RWPE1 (cell line): ENCODE measurements around the gene ADAMTS2.

Experiments
- CTCF ChIA-PET: fragments of 350-600 bp; sonication (Branson Sonifier 250); formaldehyde crosslinking; extraction: SDS; loops from one replicate; lab custom pipeline; 2021; lab: Yijun Ruan, JAX
- POLR2A ChIA-PET: fragments of 400-600 bp; formaldehyde crosslinking; extraction: SDS; loops from one replicate; lab custom pipeline; 2020; ENCODE audit warnings: antibody characterized with exemption; ENCODE audit not compliant: low non-redundant PET; lab: Yijun Ruan, JAX
- DNase-seq: peaks from one replicate; pipeline ENCODE4 v3.0.0; 2012; ENCODE audit warnings: low spot score
- H3K27ac ChIP-seq: fragments of 450-650 bp; 2 replicates; pipeline ENCODE4 v1.5.1; 2017
- CTCF ChIP-seq: fragments of 450-650 bp; conservative IDR thresholded peaks from 2 replicates; pipeline ENCODE4 v1.5.1; 2017; ENCODE audit warnings: low read depth, mild to moderate bottlenecking

ADAMTS2 gene

GRCh38 chr5:179124853-179125788, 220.1 kb downstream of the ADAMTS2 start:
- ChIA-PET CTCF (interaction anchor here (0.7 kb wide), 1 partner anchor 29 kb away, joined by 3 read pairs; no protein-coding TSS in a partner anchor), POLR2A (no interaction called here)
- TF ChIP-seq CTCF = no peak

GRCh38 chr5:179124273-179124852, 220.9 kb downstream of the ADAMTS2 start:
- no peak for DNase-seq
- CTCF ChIA-PET = interaction anchor here (0.7 kb wide), 1 partner anchor 29 kb away, joined by 3 read pairs; no protein-coding TSS in a partner anchor
- no peak for TF ChIP-seq CTCF
- H3K27ac ChIP-seq = no peak overlapping the region
- POLR2A ChIA-PET = no interaction called here

More at GRCh38 chr5:179124853-179125788, 220.1 kb downstream of the ADAMTS2 start:
- DNase-seq = no peak
- H3K27ac ChIP-seq = no peak overlapping the region

- ChIA-PET POLR2A (no interaction called here), CTCF (no interaction called here)
- no peak for DNase-seq
- TF ChIP-seq CTCF = no peak
- no peak overlapping the region for H3K27ac ChIP-seq
Observed at GRCh38 chr5:179123491-179124272, 221.6 kb downstream of the ADAMTS2 start.

- no peak overlapping the region for H3K27ac ChIP-seq
- CTCF ChIA-PET = no interaction called here
- POLR2A ChIA-PET = no interaction called here
- TF ChIP-seq CTCF = no peak
- DNase-seq = no peak
Observed at GRCh38 chr5:179123109-179123426, 222.2 kb downstream of the ADAMTS2 start.

- ChIA-PET POLR2A (no interaction called here), CTCF (no interaction called here)
- H3K27ac ChIP-seq = no peak overlapping the region
- TF ChIP-seq CTCF = no peak
- no peak for DNase-seq
Observed at GRCh38 chr5:179122411-179123108, 222.7 kb downstream of the ADAMTS2 start.
